Measurements from ENCODE around the gene ZNF84.

GRCh38 chr12:133106253-133106652 lies 68.9 kb downstream of the ZNF84 start:
- no peak for TF ChIP-seq CTCF (conservative IDR thresholded peaks at IDR 0.05; ENCODE audit: low read depth, low read length)
- TF ChIP-seq EZH2 (IDR thresholded peaks at IDR 0.05; ENCODE audit: borderline replicate concordance, low read depth, low read length, poor library complexity, severe bottlenecking): no peak

Data from A673 (cell line).